ENCODE results near the gene TAF5.
A peak's percentile ranks its signal among the peaks of the same experiment; 100 is the strongest.
"Not testable (repeated sequence)": the region's sequence is repeated elsewhere in the genome, so short reads cannot be mapped to it uniquely, and the experiment has no call there.

The TAF5 gene

DNA sequence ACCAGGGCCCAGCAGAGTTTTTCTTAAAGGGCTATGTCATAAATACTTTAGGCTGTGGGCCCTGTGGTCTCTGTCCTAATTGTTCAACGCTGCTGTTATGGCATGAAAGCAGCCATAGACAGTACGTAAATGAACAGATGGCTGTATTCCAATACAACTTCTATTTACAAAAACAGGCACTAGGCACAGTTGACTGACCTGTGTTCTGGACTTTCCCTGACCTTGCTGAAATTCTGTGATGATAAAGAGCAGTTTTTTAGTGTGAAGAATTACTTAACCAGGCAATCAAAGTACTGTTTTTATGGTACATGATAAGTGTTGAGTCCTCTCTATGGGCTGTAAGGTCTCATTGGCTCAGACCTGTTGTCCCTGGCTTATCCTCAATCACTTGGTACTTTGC lies 45.8 kb downstream of the TAF5 start:
- no peak for DNase-seq (ENCODE audit: low spot score)

DNA sequence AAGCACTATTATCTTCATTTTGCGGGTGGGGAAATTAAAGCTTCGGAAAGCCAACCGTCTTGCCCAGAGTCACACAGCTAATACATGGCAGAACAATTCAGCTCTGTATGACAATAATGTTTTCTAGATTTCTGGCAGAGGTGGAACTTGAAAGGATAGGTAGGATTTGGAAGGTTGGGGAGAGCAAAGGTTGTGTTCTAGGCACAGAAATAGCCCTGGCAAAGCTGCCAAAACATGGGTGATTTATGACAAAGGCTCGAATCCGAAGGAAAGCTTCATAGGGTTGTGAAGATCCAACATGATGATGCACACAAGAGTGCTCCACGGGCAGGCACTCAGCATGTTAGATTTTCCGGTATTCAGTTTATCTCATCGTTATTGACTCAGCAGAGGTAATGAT lies 47.8 kb downstream of the TAF5 start:
- DNase-seq (ENCODE audit: low spot score): no peak

GRCh38 chr10:103416436-103417147 lies 48.8 kb downstream of the TAF5 start:
- DNase-seq (ENCODE audit: low spot score): peak; percentile 36

DNA sequence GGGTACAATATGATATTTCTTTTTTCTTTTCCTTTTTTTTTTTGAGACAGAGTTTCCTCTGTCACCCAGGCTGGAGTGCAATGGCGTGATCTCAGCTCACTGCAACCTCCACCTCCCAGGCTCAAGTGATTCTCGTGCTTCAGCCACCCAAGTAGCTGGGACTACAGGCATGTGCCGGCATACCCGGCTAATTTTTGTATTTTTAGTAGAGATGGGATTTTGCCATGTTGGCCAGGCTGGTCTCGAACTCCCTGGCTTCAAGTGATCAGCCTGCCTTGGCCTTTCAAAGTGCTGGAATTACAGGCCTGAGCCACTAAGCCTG lies 49.3 kb downstream of the TAF5 start:
- DNase-seq (ENCODE audit: low spot score): not testable (repeated sequence)

DNA sequence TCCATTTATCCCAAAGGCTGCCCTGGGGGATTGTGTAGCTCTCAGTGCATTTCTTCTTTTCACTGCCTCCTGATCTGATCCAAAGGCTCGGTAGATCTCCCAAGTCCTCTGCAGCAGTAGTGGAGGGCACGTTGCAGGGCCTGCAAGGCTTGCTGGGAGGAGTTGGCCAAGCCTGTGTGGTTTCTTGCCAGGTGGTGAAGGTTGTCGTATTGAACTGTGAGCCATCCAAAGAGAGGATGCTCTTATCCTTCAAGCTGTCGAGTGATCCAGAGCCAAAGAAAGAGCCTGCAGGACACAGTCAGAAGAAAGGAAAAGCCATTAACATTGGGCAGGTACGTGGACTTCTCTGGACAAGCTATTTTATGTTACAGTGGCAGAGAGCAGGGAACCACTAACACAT lies 49.8 kb downstream of the TAF5 start:
- DNase-seq (ENCODE audit: low spot score): no peak

GRCh38 chr10:103419101-103419500 lies 51.3 kb downstream of the TAF5 start:
- DNase-seq (ENCODE audit: low spot score): no peak

- no peak for DNase-seq (ENCODE audit: low spot score)
These were observed 56.0 kb downstream of the TAF5 start for GRCh38 chr10:103423748-103424147.

DNA sequence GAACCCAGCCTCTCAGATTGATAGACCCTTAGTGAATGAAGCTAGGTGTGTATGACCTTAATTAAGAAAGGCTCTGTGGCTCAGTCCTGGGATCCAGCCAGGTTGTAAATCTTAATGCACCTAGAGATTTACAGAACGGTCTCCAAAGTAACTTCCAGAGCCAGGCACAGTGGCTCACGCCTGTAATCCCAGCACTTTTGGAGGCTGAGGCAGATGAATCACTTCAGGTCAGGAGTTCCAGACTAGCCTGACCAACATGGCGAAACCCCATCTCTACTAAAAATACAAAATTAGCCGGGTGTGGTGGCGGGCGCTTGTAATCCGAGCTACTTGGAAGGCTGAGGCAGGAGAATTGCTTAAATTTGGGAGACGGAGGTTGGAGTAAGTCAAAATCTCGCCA lies 60.1 kb downstream of the TAF5 start:
- no peak for DNase-seq (ENCODE audit: low spot score)

DNA sequence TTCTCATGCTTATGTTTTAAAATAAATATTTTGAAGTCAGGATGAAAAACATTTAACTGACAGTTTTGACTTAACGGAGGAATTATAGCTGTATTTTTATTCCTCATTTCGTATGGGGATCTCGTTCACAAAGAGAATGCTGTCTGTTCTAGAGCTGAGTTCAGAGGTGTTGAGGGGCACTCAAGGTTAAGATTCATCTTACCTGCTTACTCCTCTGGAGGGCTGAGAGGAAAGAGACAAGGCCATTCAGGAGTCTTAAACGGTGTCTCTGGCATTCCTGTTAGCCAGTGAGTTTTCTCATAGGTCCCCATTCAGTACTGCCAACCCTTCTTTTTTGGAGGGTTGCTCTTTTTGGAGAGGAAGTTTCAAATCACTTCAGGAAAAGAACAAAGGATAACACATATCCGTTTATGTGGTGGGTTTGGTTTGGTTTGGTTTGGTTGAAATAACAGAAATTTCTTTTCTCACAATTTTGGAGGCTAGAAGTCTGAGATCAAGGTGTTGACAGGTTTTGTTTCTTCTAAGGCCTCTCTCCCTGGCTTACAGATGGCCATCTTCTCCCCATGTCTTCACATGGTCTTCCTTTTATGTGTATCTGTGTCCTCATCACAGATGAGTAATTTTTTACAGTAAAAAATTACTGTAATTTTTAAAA lies 61.3 kb downstream of the TAF5 start:
- DNase-seq (ENCODE audit: low spot score): no peak

DNA sequence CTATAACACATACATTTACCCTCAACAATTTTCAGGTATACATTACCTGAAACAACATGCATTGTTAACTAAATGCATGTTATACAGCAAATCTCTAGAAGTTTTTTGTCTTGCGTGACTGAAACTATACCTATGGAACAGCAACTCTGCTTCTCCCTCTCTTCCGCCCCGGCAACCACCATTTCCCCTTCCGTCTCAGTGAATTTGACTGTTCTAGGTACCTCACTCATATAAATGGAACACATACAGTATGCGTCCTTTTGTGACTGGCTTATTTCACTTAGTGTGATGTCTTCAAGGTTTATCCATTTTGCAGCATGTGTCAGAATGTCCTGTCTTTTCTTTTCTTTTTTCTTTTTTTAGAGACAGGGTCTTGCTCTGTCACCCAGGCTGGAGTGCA lies 61.9 kb downstream of the TAF5 start:
- DNase-seq (ENCODE audit: low spot score): no peak

GRCh38 chr10:103431902-103432301 lies 64.1 kb downstream of the TAF5 start:
- DNase-seq (ENCODE audit: low spot score): no peak

GRCh38 chr10:103433858-103434257 lies 66.1 kb downstream of the TAF5 start:
- no peak for DNase-seq (ENCODE audit: low spot score)
